Subcutaneous adipose tissue (tissue), 4 donors: ENCODE measurements around the gene ARHGEF9. TPM values are rescaled to one million over a fixed set of nuclear protein-coding genes. Genes with fewer than 3 reads are reported as not detected.

Experiments used
- total RNA-seq, 4 donors: library from RNA; depleted of rRNA; stranded (reverse); fragments of >200 nt; gene quantifications; one replicate each; pipeline ENCODE4 v1.1.0, GENCODE V29; 2016
- TF ChIP-seq, protein P1 (sequence below): fragments of 450-650 bp; IDR thresholded peaks from one replicate; pipeline ENCODE4 v1.5.1; 2016; ENCODE audit warnings: low read depth, mild to moderate bottlenecking, control low read depth, antibody characterized with exemption, moderate library complexity

Gene ARHGEF9
- total RNA-seq, 4 donors from 2014 or later = 8.8 to 21.7 (median 14.4) TPM

DNA sequence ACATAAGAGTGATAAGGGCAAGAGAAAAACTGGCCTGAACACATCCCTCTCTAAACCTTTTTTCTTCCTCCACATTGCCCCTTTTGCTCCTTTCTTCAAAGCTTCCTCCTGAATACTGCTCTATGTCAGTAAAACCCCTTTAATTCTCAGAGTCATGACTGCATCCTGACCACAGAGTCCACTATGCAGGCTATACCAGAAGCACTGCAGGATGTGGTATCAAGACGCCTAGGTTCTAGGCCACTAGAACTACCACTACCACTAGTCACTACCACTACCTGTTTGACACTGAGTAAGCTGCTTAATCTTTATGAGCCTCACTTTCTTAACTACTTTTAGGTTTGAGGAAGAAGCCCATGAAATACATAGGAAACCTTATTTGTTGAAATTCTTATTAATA is 38.7 kb downstream of the ARHGEF9 start:
- TF ChIP-seq, protein P1, sequence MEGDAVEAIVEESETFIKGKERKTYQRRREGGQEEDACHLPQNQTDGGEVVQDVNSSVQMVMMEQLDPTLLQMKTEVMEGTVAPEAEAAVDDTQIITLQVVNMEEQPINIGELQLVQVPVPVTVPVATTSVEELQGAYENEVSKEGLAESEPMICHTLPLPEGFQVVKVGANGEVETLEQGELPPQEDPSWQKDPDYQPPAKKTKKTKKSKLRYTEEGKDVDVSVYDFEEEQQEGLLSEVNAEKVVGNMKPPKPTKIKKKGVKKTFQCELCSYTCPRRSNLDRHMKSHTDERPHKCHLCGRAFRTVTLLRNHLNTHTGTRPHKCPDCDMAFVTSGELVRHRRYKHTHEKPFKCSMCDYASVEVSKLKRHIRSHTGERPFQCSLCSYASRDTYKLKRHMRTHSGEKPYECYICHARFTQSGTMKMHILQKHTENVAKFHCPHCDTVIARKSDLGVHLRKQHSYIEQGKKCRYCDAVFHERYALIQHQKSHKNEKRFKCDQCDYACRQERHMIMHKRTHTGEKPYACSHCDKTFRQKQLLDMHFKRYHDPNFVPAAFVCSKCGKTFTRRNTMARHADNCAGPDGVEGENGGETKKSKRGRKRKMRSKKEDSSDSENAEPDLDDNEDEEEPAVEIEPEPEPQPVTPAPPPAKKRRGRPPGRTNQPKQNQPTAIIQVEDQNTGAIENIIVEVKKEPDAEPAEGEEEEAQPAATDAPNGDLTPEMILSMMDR = no peak

GRCh38 chrX:63744850-63745394 is 40.1 kb downstream of the ARHGEF9 start:
- TF ChIP-seq, protein P1 = no peak

- TF ChIP-seq, protein P1 = no peak
Observed at GRCh38 chrX:63743596-63743995, 41.4 kb downstream of the ARHGEF9 start.

GRCh38 chrX:63740382-63740781 is 44.6 kb downstream of the ARHGEF9 start:
- TF ChIP-seq, protein P1 = no peak

DNA sequence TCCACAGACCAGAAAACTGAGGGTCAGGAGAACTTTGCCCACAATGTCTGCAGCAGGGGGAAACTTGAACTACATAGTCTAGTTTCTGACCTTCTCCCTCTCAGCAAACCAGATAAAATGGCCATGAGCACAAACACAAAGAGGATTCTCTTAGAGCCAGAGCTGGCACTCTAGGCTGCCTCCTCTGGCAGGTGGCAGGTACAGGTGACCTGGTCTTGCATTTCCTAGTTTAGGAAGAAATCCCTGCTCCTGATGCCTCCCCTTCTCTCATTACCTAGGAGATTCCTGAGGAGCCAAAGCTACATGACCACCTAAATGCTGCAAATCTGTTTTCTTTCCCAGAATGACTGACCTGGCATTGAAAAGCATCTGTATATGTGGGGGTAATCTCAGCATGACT is 45.1 kb downstream of the ARHGEF9 start:
- TF ChIP-seq, protein P1 = no peak

DNA sequence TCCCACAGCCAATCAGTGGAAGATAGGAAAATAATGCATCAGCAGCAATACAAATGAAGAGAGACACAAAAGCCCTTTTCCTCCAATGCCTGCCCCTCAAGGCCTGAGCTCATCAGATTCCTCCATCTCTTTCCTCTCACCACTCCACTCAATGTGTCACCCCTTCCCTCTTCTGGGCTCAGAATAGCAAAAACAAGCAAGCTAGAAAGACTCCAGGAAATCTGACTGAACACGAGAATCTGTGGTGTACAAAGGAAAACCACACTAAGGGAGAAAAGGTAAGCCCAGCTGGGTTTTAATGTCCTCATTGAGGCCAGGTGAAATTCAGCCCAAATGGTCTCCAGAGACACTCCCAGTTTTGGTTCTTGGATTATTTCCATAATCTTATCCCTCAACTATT is 46.3 kb downstream of the ARHGEF9 start:
- TF ChIP-seq, protein P1 = no peak

- TF ChIP-seq, protein P1 = no peak
Observed at GRCh38 chrX:63737131-63737921, 47.7 kb downstream of the ARHGEF9 start.
